Measurements from ENCODE around the gene ZFP62. TPM values are rescaled to one million over a fixed set of nuclear protein-coding genes. Genes with fewer than 3 reads are reported as not detected.
"Not testable (repeated sequence)": the region's sequence is repeated elsewhere in the genome, so short reads cannot be mapped to it uniquely, and the experiment has no call there.

ZFP62 gene
- total and polyA plus RNA-seq, 7 donors: 12.9 to 34.6 (median 22.2) TPM

DNA sequence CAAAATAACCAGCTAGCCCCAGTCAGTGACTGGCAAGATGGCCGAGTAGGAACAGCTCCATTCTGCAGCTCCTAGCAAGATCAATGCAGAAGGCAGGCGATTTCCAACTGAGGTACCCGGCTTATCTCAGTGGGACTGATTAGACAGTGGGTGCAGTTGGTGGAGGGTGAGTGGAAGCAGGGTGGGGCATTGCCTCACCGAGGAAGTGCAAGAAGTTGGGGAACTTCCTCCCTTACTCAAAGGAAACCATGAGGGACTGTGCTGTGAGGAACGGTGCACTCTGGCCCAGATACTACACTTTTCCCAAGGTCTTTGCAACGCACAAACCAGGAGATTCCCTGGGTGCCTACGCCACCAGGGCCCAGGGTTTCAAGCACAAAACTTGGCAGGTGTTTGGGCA lies 28.3 kb upstream of the ZFP62 start:
- TF ChIP-seq POLR2A (IDR thresholded peaks at IDR 0.05) (no peak), POLR2AphosphoS5 (IDR thresholded peaks at IDR 0.05) (no peak), CTCF (IDR thresholded peaks at IDR 0.05) (no peak), EP300 (IDR thresholded peaks at IDR 0.05) (no peak)
- Histone ChIP-seq H3K36me3 (no peaks in the 10 kb centered on the region), H3K4me3 (no peak overlapping the region), H3K27me3 (peaks cover 0 to 12% (median 0%) of the 10 kb centered on the region in 3 donors), H3K9me3 (peaks cover 0 to 4% (median 0%) of the 10 kb centered on the region in 4 donors), H3K27ac (no peak overlapping the region), H3K4me1 (no peaks in the 10 kb centered on the region)
- DNase-seq: no peak
- intact Hi-C loops (cut with DNase I): no loop called here
- WGBS, 2 donors: 69 to 78% methylated on average over 7 of the region's 7 CpGs

DNA sequence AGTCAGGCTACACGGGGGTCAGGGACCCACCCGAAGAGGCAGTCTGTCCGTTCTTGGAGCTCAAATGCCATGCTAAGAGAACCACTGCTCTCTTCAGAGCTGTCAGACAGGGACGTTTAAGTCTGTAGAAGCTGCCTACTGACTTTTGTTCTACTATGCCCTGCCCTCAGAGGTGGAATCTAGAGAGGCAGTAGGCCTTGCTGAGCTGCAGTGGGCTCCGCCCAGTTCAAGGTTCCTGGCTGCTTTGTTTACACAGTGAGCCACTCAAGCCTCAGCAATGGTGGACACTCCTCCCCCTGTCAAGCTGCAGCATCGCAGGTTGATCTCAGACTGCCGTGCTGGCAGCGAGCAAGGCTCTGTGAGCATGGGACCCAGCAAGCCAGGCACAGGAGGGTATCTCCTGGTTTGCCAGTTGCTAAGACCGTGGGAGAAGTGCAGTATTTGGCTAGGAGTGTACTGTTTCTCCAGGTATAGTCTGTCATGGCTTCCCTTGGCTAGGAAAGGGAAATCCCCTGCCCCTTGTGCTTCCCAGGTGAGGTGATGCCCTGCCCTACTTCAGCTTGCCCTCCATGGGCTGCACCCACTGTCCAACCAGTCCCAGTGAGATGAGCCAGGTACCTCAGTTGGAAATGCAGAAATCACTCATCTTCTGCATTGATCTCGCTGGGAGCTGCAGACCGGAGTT lies 24.9 kb upstream of the ZFP62 start:
- H3K27me3 ChIP-seq: peaks cover 0 to 12% (median 0%) of the 10 kb centered on the region in 3 donors
- H3K4me1 ChIP-seq; H3K9me3 ChIP-seq; intact Hi-C loops (cut with DNase I); H3K36me3 ChIP-seq; H3K4me3 ChIP-seq; H3K27ac ChIP-seq; DNase-seq: not testable (repeated sequence)
- 27 to 54% methylated on average over 11 of the region's 11 CpGs for WGBS, 2 donors

- WGBS, 2 donors: 79 to 82% methylated on average over 10 of the region's 10 CpGs
- H3K9me3 ChIP-seq: no peaks in the 10 kb centered on the region
- H3K4me1 ChIP-seq: peaks cover 0 to 26% (median 0%) of the 10 kb centered on the region in 4 donors
- no peak for DNase-seq
- intact Hi-C loops (cut with DNase I): no loop called here
- no peaks in the 10 kb centered on the region for H3K36me3 ChIP-seq
- peak overlapping the region in 3 of 4 donors; percentile 41 to 58 (median 44) for H3K27ac ChIP-seq
- no peak overlapping the region for H3K4me3 ChIP-seq
- no peaks in the 10 kb centered on the region for H3K27me3 ChIP-seq
- TF ChIP-seq POLR2A (IDR thresholded peaks at IDR 0.05) (no peak), POLR2AphosphoS5 (IDR thresholded peaks at IDR 0.05) (peak in 2 of 4 donors; percentile 10 to 56), CTCF (IDR thresholded peaks at IDR 0.05) (no peak), EP300 (IDR thresholded peaks at IDR 0.05) (peak in 1 of 4 donors; percentile 78)
These were observed 14.9 kb upstream of the ZFP62 start for GRCh38 chr5:180875860-180876426.

DNA sequence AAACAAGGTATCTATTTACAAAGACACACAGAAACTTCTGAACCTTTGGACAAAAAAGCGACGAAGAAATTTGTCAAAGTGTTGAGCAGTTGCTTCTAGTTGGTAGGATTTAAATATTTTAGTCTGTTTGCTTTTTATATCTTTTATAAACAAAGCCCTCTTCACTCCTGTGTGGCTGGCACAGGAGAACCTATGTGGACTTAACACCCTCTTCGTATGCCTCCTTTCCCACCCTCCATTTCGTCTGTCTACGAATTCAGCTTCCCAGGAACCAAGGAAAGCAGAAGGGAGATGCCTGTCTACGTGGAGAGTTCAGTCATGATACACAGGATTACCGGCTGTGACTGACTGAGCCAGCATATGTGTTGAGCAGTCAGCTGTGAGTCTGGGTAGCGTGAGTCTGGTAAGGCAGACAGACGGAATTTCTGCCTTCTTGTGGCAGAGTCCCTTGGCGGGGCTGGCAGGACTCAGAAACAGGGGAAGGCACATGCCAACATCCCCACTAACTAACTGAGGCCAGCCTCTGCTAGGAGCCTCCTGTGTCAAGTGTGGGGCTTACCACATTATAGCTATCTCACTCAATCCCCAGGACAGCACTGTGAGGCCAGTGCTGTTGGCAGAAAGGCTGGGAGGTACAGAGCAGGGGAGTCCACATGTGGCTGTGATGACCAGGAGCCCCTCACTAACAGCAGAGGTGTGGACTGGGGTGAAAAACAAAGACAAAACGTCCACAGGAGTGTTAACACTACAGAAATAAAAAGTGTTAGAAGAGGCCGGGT lies 13.9 kb upstream of the ZFP62 start:
- Histone ChIP-seq H3K27ac (peak overlapping the region in 3 of 4 donors; percentile 41 to 58 (median 44)), H3K27me3 (no peaks in the 10 kb centered on the region), H3K4me3 (no peak overlapping the region), H3K4me1 (peaks cover 0 to 32% (median 1%) of the 10 kb centered on the region in 4 donors), H3K36me3 (no peaks in the 10 kb centered on the region), H3K9me3 (no peaks in the 10 kb centered on the region)
- intact Hi-C loops (cut with DNase I): no loop called here
- no peak for DNase-seq
- TF ChIP-seq POLR2A (IDR thresholded peaks at IDR 0.05): no peak
- TF ChIP-seq POLR2AphosphoS5 (IDR thresholded peaks at IDR 0.05): peak in 1 of 4 donors; percentile 14
- WGBS, 2 donors: 82 to 90% methylated on average over 12 of the region's 12 CpGs

DNA sequence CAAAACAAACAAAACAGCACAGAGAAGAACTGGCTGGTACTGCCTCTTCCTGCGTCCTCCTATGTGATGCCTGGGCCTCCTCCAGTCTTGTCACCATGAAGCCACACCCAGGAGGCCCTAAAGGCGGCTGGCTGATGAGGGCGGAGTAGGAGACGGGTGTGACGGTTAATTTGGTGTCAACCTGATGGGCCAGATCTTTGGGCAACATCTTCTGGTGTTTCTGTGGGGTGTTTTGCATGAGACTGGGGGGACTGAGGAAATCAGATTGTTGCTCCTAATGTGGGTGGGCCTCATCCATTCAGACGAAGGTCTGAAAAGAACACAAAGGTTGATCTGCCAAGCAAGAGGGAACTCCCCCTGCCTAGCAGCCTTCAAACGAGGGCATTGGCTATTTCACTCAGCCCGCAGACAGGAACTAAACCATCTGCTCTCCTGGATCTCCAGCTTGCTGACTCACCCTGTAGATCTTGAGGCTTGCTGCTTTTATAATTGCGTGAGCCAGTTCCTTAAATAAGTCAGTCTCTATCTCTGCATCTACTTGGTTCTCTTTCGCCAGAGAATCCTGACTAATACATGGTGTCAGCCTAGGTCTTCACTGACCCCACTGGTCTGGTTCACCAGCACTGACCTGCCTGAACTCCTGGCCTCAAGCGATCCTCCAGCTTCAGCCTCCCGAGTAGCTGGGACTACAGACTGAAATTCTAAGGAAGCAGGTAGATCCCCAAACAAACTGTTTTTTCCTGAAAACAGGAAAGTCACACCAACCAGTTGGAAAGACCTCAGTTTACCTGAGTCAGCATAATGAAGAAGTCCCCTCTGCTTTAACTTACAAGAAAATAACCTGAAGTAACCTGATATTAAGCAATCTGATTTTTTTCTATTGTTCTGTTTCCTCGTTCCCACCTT lies 12.8 kb upstream of the ZFP62 start:
- Histone ChIP-seq H3K36me3 (no peaks in the 10 kb centered on the region), H3K4me1 (peaks cover 0 to 40% (median 2%) of the 10 kb centered on the region in 4 donors), H3K27ac (peak overlapping the region; percentile 10 to 58 (median 41)), H3K4me3 (no peak overlapping the region), H3K27me3 (no peaks in the 10 kb centered on the region), H3K9me3 (no peaks in the 10 kb centered on the region)
- 50 to 63% methylated on average over 13 of the region's 13 CpGs for WGBS, 2 donors
- TF ChIP-seq POLR2AphosphoS5 (IDR thresholded peaks at IDR 0.05) (peak in 1 of 4 donors; percentile 10), CTCF (IDR thresholded peaks at IDR 0.05) (no peak)
- no peak for DNase-seq
- intact Hi-C loops (cut with DNase I): no loop called here

Data from sigmoid colon (tissue), 7 donors.